Mononuclear cell (primary cell): ENCODE measurements around the gene RCC2. TPM values are rescaled to one million over a fixed set of nuclear protein-coding genes. Genes with fewer than 3 reads are reported as not detected.

Experiments used
- H3K27me3 ChIP-seq: 2 replicates; pipeline ENCODE4 v1.6.0; 2011; ENCODE audit warnings: low read length, control low read depth; ENCODE audit not compliant: insufficient read depth
- H3K4me1 ChIP-seq: 2 replicates; pipeline ENCODE4 v1.5.1; 2011; ENCODE audit warnings: mild to moderate bottlenecking, low read length, control low read depth; ENCODE audit not compliant: insufficient read depth
- H3K4me3 ChIP-seq: 2 replicates; pipeline ENCODE4 v1.5.1; 2011; ENCODE audit warnings: mild to moderate bottlenecking, low read length, moderate library complexity
- H3K9me3 ChIP-seq: 2 replicates; pipeline ENCODE4 v1.5.1; 2011; ENCODE audit warnings: low read depth, mild to moderate bottlenecking, control low read depth, low read length
- total RNA-seq: library from RNA; depleted of rRNA; stranded (reverse); fragments of >200 nt; gene quantifications from one replicate; pipeline ENCODE4 v1.2.3, GENCODE V29; 2012

The RCC2 gene
- total RNA-seq, 1 donor, result 34.6 TPM

GRCh38 chr1:17392199-17392740 lies 47.2 kb downstream of the RCC2 start:
- Histone ChIP-seq H3K4me1 (peaks cover 22% of the 10 kb centered on the region), H3K9me3 (no peaks in the 10 kb centered on the region), H3K27me3 (no peaks in the 10 kb centered on the region), H3K4me3 (no peak overlapping the region)

- Histone ChIP-seq H3K4me1 (no peaks in the 10 kb centered on the region), H3K9me3 (no peaks in the 10 kb centered on the region), H3K27me3 (no peaks in the 10 kb centered on the region), H3K4me3 (no peak overlapping the region)
Observed at GRCh38 chr1:17381161-17381560, 58.3 kb downstream of the RCC2 start.

DNA sequence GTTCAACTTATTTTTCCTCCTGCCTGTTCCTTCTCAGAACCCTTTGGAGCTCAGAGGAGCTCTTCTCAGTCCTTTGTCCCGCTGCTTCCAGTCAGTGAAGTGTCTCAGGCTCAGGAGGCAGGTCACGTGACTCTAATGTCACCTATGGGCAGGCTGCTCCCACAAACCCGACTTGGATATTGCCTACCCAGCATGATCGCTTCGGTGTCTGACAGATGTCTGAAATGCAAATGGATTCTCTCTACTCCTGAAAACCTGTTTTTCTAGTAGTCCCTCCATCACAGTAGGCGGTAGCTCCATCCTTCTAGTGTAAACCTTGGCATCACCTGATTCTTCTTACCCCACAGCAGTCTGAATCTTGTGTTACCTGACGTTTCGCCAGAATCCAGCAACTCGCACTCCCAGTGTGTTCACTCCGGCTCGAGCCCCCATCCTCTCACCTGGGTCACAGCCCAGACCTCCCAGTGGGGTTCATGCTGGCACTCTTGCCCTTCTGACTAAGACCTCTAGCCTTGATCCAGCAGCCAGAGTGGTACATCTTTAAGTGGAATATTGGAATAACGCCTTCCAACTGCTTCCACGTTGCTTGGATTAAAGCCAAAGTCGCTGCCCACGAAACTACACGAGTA lies 62.0 kb downstream of the RCC2 start:
- Histone ChIP-seq H3K9me3 (no peaks in the 10 kb centered on the region), H3K4me1 (no peaks in the 10 kb centered on the region), H3K4me3 (no peak overlapping the region), H3K27me3 (no peaks in the 10 kb centered on the region)

DNA sequence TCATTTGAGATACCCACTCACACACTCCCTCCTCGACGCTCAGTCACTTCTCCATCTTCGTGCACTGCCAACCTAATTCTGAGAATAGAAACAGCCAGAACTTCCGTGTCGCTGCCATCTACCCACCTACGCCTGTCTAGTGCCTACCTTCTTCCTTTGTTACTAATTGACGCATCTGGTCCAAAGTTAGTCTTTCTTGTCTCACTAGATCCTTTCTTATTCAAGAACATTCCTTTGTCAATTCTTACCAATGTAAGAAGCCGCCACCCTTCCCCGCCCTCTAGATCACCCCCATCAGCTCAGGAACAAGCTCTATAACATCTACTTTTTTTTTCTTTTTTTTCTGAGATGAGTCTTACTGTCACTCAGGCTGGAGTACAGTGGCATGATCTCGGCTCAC lies 63.8 kb downstream of the RCC2 start:
- no peaks in the 10 kb centered on the region for H3K9me3 ChIP-seq
- H3K27me3 ChIP-seq, result no peaks in the 10 kb centered on the region
- H3K4me1 ChIP-seq, result no peaks in the 10 kb centered on the region
- no peak overlapping the region for H3K4me3 ChIP-seq

- no peaks in the 10 kb centered on the region for H3K4me1 ChIP-seq
- no peaks in the 10 kb centered on the region for H3K9me3 ChIP-seq
- no peak overlapping the region for H3K4me3 ChIP-seq
- H3K27me3 ChIP-seq, result no peaks in the 10 kb centered on the region
Observed at GRCh38 chr1:17372955-17373354, 66.5 kb downstream of the RCC2 start.

GRCh38 chr1:17371896-17372295 lies 67.6 kb downstream of the RCC2 start, which contains the start of gene PADI6:
Gene PADI6, plus strand, starts transcription at chr1:17372196. Its CDS starts 50 bp downstream, at chr1:17372246.
- H3K4me3 ChIP-seq, result no peak within 1 kb of the TSS
- H3K27me3 ChIP-seq, result no peaks in the 10 kb centered on the region
- no peaks in the 10 kb centered on the region for H3K9me3 ChIP-seq
- no peaks in the 10 kb centered on the region for H3K4me1 ChIP-seq

GRCh38 chr1:17370618-17371017 lies 68.9 kb downstream of the RCC2 start:
- Histone ChIP-seq H3K27me3 (no peaks in the 10 kb centered on the region), H3K4me3 (no peak overlapping the region), H3K4me1 (peaks cover 4% of the 10 kb centered on the region), H3K9me3 (no peaks in the 10 kb centered on the region)

DNA sequence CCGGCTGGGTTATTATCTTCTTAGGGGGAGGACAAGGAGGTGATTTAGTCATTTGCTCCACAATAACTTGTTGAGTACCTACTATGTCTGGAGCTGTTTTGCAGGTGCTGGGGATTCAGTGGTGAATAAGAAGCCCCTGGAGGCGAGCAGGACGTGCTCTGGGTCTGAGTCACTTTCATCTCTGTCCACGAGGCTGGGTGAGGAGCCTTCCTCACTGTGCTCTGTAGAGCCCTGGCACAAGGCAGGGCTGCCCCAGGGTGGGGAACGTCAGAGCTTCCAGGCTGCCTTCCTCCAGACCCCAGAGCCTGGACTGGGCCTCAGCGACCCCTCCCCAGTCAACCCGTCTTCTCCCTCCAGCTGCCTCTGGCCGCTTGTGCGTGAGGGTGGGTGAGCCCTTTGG lies 70.0 kb downstream of the RCC2 start:
- H3K4me3 ChIP-seq, result no peak overlapping the region
- H3K4me1 ChIP-seq, result peaks cover 15% of the 10 kb centered on the region

DNA sequence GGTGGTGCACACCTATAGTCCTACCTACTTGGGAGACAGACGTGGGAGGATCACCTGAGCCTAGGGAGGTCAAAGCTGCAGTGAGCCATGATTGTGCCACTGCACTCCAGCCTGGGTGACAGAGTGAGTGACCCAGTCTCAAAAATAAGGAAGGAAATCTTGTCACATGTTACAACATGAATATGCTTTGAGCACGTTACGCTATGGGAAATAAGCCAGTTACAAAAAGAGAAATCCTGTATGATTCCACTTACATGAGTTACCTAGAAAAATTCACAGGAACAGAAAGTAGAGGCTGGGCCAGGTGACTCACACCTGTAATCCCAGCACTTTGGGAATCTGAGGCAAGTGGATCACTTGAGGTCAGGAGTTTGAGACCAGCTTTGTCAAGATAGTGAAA lies 74.2 kb downstream of the RCC2 start:
- Histone ChIP-seq H3K4me3 (no peak overlapping the region), H3K4me1 (peaks cover 15% of the 10 kb centered on the region), H3K27me3 (no peaks in the 10 kb centered on the region), H3K9me3 (no peaks in the 10 kb centered on the region)

More for the DNA sequence above, 70.0 kb downstream of the RCC2 start:
- no peaks in the 10 kb centered on the region for H3K27me3 ChIP-seq
- no peaks in the 10 kb centered on the region for H3K9me3 ChIP-seq

GRCh38 chr1:17363771-17364170 lies 75.7 kb downstream of the RCC2 start:
- Histone ChIP-seq H3K9me3 (no peaks in the 10 kb centered on the region), H3K27me3 (no peaks in the 10 kb centered on the region), H3K4me3 (no peak overlapping the region), H3K4me1 (peaks cover 15% of the 10 kb centered on the region)

GRCh38 chr1:17363351-17363750 lies 76.1 kb downstream of the RCC2 start:
- H3K4me1 ChIP-seq, result peaks cover 15% of the 10 kb centered on the region
- H3K9me3 ChIP-seq, result no peaks in the 10 kb centered on the region
- no peak overlapping the region for H3K4me3 ChIP-seq
- H3K27me3 ChIP-seq, result no peaks in the 10 kb centered on the region

DNA sequence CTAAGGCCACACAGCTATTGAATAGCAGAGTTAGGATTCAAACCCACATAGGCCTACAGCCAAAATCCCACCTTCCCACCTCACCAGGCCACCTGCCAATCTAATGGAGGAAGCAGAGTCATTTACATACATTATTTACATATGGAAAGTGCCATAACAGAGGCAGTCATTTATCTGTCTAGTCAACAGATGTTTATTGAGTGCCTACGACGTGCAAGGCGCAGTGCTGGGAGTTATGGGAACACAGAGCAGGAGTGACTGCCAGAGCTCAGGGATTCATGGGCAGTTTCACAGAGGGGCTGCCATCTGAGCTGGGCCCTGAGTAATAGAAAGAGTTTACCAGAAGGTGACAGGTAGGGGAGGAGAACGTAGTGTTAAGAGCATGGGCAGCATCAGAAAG lies 77.8 kb downstream of the RCC2 start:
- H3K9me3 ChIP-seq, result no peaks in the 10 kb centered on the region
- no peaks in the 10 kb centered on the region for H3K27me3 ChIP-seq
- H3K4me3 ChIP-seq, result no peak overlapping the region
- peaks cover 17% of the 10 kb centered on the region for H3K4me1 ChIP-seq

DNA sequence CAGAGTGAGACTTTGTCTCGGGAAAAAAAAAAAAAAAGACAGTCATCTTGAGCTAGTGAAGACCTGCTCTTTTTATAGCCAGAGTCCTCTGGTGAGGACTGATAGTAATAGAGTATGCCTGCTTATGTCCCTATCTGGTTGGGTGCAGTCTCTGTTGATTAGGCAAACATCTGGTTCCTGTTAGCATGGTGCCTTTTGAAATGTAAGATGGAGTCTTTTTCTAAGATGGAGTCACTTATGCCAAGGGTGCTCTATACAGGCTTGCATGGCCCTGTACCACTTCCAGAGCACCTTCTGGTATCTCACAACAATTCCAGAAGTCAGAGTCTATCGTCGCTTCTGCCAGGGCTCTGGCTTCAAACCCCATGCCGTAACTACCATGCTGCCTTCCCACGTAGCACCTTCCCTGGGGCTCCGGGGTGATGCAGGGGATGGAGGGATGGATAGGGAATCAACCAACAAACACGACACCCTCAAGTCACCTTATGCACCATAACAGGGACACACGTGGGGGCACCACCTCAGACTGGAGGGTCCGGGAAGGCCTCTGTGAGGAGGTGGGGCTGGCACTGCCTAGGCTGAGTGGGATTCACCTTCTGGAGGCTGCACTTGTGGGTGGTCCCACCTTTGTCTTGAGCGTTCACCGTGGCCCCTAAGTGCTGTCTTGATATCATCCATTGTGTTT lies 79.1 kb downstream of the RCC2 start:
- Histone ChIP-seq H3K9me3 (no peaks in the 10 kb centered on the region), H3K4me3 (no peak overlapping the region), H3K4me1 (peaks cover 20% of the 10 kb centered on the region), H3K27me3 (no peaks in the 10 kb centered on the region)

DNA sequence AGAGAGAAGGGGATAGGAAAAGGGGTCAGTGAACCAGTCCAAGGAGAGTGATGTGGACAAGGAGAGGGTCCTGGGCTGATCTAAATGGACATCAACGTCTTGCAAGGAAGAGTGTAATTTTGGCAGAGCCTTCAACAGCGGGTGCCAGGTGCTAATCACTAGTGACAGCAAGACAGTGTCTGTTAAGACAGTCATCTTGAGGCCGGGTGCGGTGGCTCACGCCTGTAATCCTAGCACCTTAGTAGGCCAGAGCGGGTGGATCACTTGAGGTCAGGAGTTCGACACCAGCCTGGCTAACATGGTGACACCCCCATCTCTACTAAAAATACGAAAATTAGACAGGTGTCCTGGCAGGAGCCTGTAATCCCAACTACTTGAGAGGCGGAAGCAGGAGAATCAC lies 79.7 kb downstream of the RCC2 start:
- Histone ChIP-seq H3K4me3 (no peak overlapping the region), H3K9me3 (no peaks in the 10 kb centered on the region), H3K4me1 (peaks cover 14% of the 10 kb centered on the region), H3K27me3 (no peaks in the 10 kb centered on the region)

DNA sequence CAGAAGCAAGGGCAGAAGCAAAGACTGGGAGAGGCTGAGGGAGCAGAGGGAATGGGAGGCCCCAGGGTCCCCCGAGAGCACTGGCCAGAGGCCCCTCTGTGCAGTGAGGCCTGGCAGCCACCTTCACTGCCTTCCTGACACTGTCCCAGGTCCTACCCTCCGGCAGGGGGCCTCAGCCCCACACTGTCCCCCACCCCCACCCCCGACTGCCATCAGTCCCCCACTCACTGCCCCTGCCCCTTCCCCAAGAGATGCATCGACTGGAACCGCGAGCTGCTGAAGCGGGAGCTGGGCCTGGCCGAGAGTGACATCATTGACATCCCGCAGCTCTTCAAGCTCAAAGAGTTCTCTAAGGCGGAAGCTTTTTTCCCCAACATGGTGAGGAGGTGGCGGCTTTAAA lies 80.4 kb downstream of the RCC2 start:
- Histone ChIP-seq H3K9me3 (no peaks in the 10 kb centered on the region), H3K4me3 (no peak overlapping the region), H3K27me3 (no peaks in the 10 kb centered on the region), H3K4me1 (peaks cover 10% of the 10 kb centered on the region)

DNA sequence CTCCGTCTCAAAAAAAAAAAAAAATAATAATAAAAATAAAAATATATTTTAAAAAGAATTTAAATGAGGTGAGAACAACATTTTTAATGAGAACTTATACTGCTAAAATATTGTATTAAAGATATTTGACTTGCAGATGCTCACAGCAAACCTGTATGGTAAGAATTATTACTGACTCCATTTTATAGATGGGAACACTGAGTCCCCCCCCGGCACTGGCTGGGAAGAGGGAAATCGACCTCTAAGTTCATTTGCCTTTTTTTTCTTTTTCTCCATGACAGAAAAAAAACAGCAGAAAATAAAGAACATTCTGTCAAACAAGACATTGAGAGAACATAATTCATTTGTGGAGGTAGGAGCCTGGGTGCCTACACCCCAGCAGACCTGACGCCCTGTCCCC lies 80.9 kb downstream of the RCC2 start:
- Histone ChIP-seq H3K4me3 (no peak overlapping the region), H3K4me1 (peaks cover 10% of the 10 kb centered on the region), H3K27me3 (no peaks in the 10 kb centered on the region), H3K9me3 (no peaks in the 10 kb centered on the region)
